Activated CD4-positive, alpha-beta T cell treated with anti-CD3 and anti-CD28 coated beads for 4 hours (primary cell): ENCODE results near the gene VPS13C.

Source experiments
- DNase-seq, 2 donors: peaks; one replicate each; pipeline ENCODE4 v3.0.0-alpha.2; 2020

The VPS13C gene

DNA sequence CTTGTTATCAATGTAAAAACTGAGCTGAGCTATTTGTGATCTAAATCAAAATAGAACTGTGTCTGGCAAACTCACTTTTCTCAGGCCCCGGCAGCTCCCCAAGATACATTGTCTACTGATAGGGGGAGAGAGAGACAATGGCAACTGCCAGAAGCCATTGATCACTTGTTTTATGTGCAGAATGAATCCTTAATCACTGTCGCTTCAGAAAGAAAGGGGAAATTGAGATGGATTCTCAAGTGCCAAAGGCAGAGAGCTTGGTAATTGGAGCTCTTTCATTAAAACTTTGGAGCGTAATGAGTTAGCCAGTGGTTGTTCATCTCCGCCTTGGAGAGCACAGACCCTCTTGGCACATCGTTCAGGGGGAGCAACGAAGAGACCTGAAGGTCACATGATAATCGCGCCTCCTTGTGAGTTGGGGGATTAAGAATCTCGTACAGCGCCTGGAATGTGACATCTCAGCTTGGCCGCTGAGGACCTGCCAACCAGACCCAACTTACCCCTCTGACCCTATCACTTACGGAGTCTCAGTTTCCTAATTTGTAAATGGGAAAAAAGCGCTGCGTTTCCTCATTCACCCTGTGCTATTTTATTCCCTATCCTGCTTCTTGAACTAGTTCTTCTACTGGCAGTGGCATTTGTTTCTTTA lies 252.8 kb downstream of the VPS13C start:
- no peak for DNase-seq
